ENCODE results near the gene ATG10.

- TF ChIP-seq EZH2 (IDR thresholded peaks at IDR 0.05; ENCODE audit: low read depth, unreplicated experiment) (no peak), REST (IDR thresholded peaks at IDR 0.05; ENCODE audit: unreplicated experiment) (no peak), CTCF (conservative IDR thresholded peaks at IDR 0.05; ENCODE audit: low read depth in 2 of 2) (no peak), CREB1 (CRISPR knock-in tag; IDR thresholded peaks at IDR 0.05; ENCODE audit: low read depth) (no peak), POLR2AphosphoS5 (IDR thresholded peaks at IDR 0.05; ENCODE audit: low read depth) (no peak), ETS1 (IDR thresholded peaks at IDR 0.05) (no peak), JUNB (IDR thresholded peaks at IDR 0.05; ENCODE audit: unreplicated experiment) (no peak)
Measured at GRCh38 chr5:82074950-82075349, 103.1 kb downstream of the ATG10 start.
